Right lobe of liver (tissue), 4 donors: ENCODE data around the gene GGCX.

Experiments used
- POLR2A ChIP-seq: fragments of 450-650 bp; IDR thresholded peaks from one replicate; pipeline ENCODE4 v1.6.1; 2017; ENCODE audit warnings: antibody characterized with exemption, mild to moderate bottlenecking
- TF ChIP-seq, protein P1 (sequence below), 4 donors: fragments of 200-600 bp in 3 of 4; fragments of 450-650 bp in 1 of 4; IDR thresholded peaks; one replicate each; pipeline versions ENCODE4 v1.5.1 to v1.8.0; 2016 to 2022; ENCODE audit warnings: antibody characterized with exemption in 4 of 4, mild to moderate bottlenecking in 2 of 4
- donor health status: DM: no; HTN: no; CAD: no.
- donor health status: DM: no; HTN: no; CAD: no.
- donor health status: DM: no; HTN: yes; CAD: no.

DNA sequence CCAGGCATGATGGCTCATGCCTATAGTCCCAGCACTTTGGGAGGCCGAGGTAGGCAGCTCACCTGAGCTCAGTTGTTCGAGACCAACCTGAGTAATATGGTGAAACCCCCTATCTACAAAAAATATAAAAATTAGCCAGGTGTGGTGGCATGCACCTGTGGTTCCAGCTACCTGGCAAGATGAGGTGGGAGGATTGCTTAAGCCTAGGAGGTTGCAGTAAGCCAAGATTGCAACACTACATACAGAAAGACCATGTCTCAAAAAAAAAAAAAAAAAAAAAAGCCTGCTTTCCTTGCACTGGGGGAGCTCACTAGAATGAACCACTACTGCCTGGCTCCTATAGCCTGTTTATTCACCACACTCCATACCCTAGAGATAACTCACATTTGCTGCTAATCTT, 29.7 kb downstream of the GGCX start:
- TF ChIP-seq, protein P1, sequence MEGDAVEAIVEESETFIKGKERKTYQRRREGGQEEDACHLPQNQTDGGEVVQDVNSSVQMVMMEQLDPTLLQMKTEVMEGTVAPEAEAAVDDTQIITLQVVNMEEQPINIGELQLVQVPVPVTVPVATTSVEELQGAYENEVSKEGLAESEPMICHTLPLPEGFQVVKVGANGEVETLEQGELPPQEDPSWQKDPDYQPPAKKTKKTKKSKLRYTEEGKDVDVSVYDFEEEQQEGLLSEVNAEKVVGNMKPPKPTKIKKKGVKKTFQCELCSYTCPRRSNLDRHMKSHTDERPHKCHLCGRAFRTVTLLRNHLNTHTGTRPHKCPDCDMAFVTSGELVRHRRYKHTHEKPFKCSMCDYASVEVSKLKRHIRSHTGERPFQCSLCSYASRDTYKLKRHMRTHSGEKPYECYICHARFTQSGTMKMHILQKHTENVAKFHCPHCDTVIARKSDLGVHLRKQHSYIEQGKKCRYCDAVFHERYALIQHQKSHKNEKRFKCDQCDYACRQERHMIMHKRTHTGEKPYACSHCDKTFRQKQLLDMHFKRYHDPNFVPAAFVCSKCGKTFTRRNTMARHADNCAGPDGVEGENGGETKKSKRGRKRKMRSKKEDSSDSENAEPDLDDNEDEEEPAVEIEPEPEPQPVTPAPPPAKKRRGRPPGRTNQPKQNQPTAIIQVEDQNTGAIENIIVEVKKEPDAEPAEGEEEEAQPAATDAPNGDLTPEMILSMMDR (IDR thresholded peaks at IDR 0.05), result no peak
- no peak for TF ChIP-seq POLR2A
